ENCODE data around the gene DUS1L.

DUS1L gene

DNA sequence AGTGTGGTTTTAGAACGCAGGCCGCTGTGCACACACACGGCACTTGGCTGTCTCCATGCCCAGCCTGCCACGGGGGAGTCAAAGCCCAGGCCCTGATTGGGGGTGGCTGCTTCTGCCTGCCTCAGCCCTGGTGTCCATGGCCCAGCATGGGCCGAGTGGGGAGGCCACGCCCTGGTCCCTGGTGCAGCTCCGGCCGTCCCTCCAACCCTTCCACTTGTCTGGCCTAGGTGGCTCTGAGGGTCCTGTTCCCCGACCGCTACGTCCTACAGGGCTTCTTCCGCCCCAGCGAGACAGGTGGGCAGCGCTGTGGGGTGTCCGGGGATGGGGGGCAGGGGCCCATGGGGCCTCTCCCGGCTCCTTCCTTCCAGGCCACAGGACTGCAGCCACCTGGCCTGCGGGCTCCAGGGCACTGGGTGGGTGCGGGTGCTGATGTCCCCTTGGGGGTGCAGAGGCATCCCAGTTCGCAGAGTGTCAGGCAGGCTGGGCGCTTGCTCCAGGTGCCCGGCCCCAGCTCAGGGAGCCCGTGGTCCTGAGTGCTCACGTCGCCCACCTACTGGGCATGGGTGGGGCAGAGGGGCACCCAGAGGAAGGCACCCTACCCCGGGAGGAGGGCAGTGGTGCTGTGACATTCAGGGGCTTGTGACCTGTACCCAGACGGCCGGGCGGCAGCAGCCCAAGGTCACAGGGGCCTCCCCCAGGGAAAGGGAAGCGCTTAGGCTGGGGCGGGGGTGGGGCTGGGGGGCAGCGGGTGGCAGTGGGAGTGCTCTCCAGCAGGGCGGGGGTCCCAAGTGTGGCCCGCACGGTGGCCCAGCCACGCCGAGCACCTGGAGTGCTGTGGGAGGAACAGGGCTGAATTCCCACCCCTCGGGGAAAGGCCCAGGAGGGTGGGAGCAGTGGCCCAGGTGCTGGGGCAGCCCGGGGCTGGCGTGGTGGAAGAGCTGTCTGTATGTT is 54.8 kb downstream of the DUS1L start:
- H3K4me3 ChIP-seq = no peak overlapping the region
- no peaks in the 10 kb centered on the region for H3K9me3 ChIP-seq
- in situ Hi-C loops (cut with MboI; ENCODE audit: low sequenced_read_pairs) = no loop called here
- H3K4me1 ChIP-seq = no peaks in the 10 kb centered on the region
- no peaks in the 10 kb centered on the region for H3K27me3 ChIP-seq (ENCODE audit: low read depth)
- no peak for DNase-seq (ENCODE audit: low spot score in 2 of 2)
- H3K36me3 ChIP-seq (replicated peaks) = no peaks in the 10 kb centered on the region

DNA sequence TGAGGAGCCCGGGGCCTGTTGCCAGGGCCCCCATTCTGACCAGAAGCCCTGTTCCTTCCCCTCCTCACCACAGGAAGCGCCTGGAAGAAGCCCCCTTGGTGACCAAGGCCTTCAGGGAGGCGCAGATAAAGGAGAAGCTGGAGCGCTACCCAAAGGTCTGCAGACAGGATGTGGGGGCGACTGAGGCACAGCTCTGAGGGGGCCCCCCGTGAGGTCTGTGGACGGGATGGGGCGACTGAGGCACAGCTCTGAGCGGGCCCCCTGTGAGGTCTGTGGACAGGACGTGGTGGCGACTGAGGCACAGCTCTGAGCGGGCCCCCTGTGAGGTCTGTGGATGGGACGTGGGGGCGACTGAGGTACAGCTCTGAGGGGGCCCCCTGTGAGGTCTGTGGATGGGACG is 56.2 kb downstream of the DUS1L start:
- H3K4me3 ChIP-seq = no peak overlapping the region
- no peaks in the 10 kb centered on the region for H3K9me3 ChIP-seq
- in situ Hi-C loops (cut with MboI; ENCODE audit: low sequenced_read_pairs) = no loop called here
- H3K4me1 ChIP-seq = no peaks in the 10 kb centered on the region
- no peak for DNase-seq (ENCODE audit: low spot score in 2 of 2)
- H3K27me3 ChIP-seq (ENCODE audit: low read depth) = no peaks in the 10 kb centered on the region
- H3K36me3 ChIP-seq (replicated peaks) = no peaks in the 10 kb centered on the region

DNA sequence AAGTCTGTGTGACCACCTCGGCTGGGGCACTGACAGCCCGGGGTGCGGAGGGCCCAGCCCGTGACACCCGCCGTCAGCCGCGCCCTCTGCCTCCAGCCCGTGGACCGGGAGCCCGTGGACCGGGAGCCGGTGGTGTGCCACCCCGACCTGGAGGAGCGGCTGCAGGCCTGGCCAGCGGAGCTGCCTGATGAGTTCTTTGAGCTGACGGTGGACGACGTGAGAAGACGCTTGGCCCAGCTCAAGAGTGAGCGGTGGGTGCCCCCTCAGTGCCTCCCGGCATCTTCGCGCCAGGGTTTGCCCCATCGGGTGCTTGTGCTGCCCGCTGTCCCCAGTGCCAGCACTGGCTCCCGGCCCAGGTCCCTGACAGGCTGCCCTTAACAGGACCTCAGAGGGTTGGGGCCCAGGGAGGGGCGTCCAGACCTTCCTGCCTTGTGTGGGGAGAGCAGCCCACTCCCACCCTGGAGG is 56.6 kb downstream of the DUS1L start:
- DNase-seq (ENCODE audit: low spot score in 2 of 2) = no peak
- no peak overlapping the region for H3K4me3 ChIP-seq
- H3K9me3 ChIP-seq = no peaks in the 10 kb centered on the region
- no peaks in the 10 kb centered on the region for H3K27me3 ChIP-seq (ENCODE audit: low read depth)
- no peaks in the 10 kb centered on the region for H3K4me1 ChIP-seq
- H3K36me3 ChIP-seq (replicated peaks) = no peaks in the 10 kb centered on the region
- in situ Hi-C loops (cut with MboI; ENCODE audit: low sequenced_read_pairs) = no loop called here

DNA sequence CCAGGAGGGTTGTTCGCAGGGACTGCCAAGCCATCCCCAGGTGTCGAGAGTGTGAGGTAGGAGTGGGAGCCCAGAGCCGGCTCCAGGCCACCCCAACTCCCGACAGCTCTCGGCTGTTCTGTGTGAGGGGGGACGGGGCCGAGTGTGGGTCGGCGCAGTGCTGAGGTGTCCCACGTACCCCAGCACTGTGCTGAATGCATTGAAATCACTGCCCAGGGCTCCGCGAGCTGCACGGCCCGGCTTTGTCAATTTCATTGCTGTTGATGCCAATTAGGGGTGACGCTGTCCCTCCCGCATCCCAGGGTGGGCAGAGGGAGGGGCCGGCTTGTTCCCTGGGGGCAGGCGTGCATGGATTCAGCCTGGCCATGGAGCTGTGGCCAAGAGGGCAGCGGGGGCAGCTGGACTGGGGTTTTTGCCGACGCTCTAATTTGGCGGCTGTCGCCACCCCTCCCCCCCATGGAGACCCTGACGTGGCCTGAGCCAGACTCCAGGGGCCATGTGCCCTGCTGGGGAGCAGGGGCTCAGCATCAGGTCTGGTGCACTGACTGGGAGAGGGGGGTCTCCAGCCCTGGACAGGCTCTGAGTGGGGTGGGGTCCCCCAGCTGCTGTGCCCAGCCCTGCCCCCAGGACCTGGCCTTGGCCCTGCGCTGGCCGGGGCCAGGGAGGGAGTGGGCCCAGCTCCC is 57.2 kb downstream of the DUS1L start:
- Histone ChIP-seq H3K36me3 (replicated peaks) (no peaks in the 10 kb centered on the region), H3K9me3 (no peaks in the 10 kb centered on the region), H3K4me3 (no peak overlapping the region), H3K27me3 (ENCODE audit: low read depth) (no peaks in the 10 kb centered on the region), H3K4me1 (no peaks in the 10 kb centered on the region)
- no peak for DNase-seq (ENCODE audit: low spot score in 2 of 2)
- in situ Hi-C loops (cut with MboI; ENCODE audit: low sequenced_read_pairs) = no loop called here

All from HAP-1 (cell line).